WTC11 (cell line): ENCODE results near the gene SLC10A3.

Experiments used
- ATF6 ChIP-seq: sonication (generic); formaldehyde crosslinking; IDR thresholded peaks from 2 replicates; pipeline ENCODE4 v1.8.1; 2023; ENCODE audit warnings: mild to moderate bottlenecking, missing genetic modification reagents
- CTCF ChIP-seq: fragments of 200-600 bp; IDR thresholded peaks from 2 replicates; pipeline ENCODE4 v1.8.0; 2022; ENCODE audit warnings: antibody characterized with exemption
- HMGXB4 ChIP-seq: sonication (generic); formaldehyde crosslinking; IDR thresholded peaks from 2 replicates; pipeline ENCODE4 v1.8.1; 2023; ENCODE audit warnings: mild to moderate bottlenecking, moderate library complexity, missing genetic modification reagents
- MAX ChIP-seq: sonication (generic); formaldehyde crosslinking; IDR thresholded peaks from 2 replicates; pipeline ENCODE4 v1.8.0; 2022; ENCODE audit warnings: mild to moderate bottlenecking, missing genetic modification reagents
- RELA ChIP-seq: sonication (generic); formaldehyde crosslinking; IDR thresholded peaks from 2 replicates; pipeline ENCODE4 v1.8.1; 2022; ENCODE audit warnings: missing genetic modification reagents, mild to moderate bottlenecking, borderline replicate concordance
- USF2 ChIP-seq: sonication (generic); formaldehyde crosslinking; IDR thresholded peaks from 2 replicates; pipeline ENCODE4 v1.8.1; 2023; ENCODE audit warnings: mild to moderate bottlenecking, missing genetic modification reagents, moderate library complexity
- ZNF263 ChIP-seq: sonication (generic); formaldehyde crosslinking; IDR thresholded peaks from 2 replicates; pipeline ENCODE4 v1.8.1; 2022; ENCODE audit warnings: low read depth, mild to moderate bottlenecking, moderate library complexity, missing genetic modification reagents
- ZNF512 ChIP-seq: sonication (generic); formaldehyde crosslinking; IDR thresholded peaks from 2 replicates; pipeline ENCODE4 v1.8.1; 2022; ENCODE audit warnings: missing genetic modification reagents, borderline replicate concordance

- TF ChIP-seq CTCF (no peak), USF2 (CRISPR knock-in tag) (no peak), RELA (CRISPR knock-in tag) (no peak), ZNF263 (CRISPR knock-in tag) (no peak), MAX (CRISPR knock-in tag) (no peak), HMGXB4 (no peak), ZNF512 (CRISPR knock-in tag) (no peak), ATF6 (no peak)
These were observed 24.4 kb downstream of the SLC10A3 start for GRCh38 chrX:154466036-154466435.
